Ecto neural progenitor cell (in vitro differentiated cells): ENCODE results near the gene HEMGN.

Source experiments
- DNase-seq: peaks from one replicate; pipeline ENCODE4 v3.0.0-alpha.2; 2018; ENCODE audit warnings: low spot score

The HEMGN gene

GRCh38 chr9:97895695-97896332 is 42.2 kb downstream of the HEMGN start:
- no peak for DNase-seq

GRCh38 chr9:97895211-97895610 is 42.8 kb downstream of the HEMGN start:
- no peak for DNase-seq

GRCh38 chr9:97892421-97892820 is 45.6 kb downstream of the HEMGN start:
- DNase-seq: no peak

- no peak for DNase-seq
Observed at GRCh38 chr9:97891736-97892135, 46.2 kb downstream of the HEMGN start.

DNA sequence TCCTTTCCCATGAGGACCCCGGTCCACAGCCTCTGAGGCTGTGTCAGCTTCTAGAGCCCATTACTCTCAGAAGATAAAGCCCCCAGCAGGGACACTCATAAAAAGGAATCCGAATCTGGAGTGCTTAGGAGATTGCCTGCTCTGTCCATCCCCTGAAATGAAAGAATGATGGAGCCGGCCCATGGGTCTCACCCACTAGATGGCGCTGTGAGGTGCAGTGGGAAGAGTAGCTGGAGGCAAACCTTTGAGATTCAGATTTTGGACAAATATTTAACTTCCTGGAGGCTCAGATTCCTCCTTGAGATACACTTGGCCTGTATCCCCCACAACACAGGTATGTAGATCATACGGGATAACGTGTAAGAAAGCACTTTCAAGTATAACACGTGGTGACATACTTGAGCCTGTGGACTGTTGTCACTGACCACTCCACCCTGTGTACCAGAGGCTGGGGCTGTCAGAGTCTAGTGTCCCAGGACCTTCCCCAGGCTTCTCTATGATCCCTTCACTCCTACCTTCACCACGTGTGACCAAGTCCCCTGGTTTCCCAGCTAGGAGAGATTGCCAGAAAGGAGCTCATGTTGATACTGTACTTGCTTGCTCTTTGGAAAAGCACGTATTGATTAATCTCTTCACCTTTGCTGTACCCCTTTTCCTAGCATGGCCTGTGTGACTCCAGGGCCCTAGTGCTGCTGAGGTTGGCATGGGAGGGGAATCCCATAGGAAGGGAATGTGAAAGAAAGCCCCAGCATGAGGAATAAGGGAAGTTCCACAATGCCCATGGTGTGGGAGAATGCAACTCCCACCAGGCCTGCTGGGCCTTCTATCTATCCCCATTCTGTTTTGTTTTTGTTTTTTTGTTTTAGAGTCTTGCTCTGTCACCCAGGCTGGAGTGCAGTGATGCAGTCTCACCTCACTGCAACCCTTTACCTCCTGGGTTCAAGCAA is 47.8 kb downstream of the HEMGN start:
- peak; percentile 70 for DNase-seq

DNA sequence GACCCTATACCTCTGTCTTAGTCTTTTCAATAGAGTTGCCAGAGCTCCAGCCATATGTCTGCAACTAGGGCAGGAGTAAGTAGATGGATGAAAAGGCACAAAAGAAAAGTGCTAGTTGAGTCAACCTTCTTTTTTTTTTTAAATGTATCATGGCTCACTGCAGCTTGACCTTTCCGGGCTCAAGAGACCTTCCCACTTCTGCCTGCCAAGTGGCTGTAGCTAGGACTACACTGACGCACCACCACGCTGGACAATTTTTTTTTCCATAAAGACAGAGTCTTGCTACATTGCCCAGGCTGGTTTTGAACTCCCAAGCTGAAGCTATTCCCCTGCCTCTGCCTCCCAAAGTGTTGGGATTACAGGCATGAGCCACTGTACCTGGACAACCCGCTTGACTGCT is 57.6 kb downstream of the HEMGN start:
- no peak for DNase-seq
